H1 (cell line): ENCODE results near the gene C1orf210. TPM values are rescaled to one million over a fixed set of nuclear protein-coding genes. Genes with fewer than 3 reads are reported as not detected.
A peak's percentile ranks its signal among the peaks of the same experiment; 100 is the strongest.

Source experiments
- CTCF ChIA-PET: fragments of 300-600 bp; sonication (Branson Sonifier 250); formaldehyde crosslinking; loops from one replicate; lab custom pipeline; 2021; ENCODE audit not compliant: partially characterized antibody; lab: Charles Lee
- POLR2A ChIA-PET: fragments of 300-600 bp; sonication (Branson Sonifier 250); formaldehyde crosslinking; loops from one replicate; lab custom pipeline; 2021; ENCODE audit warnings: inconsistent platforms; ENCODE audit not compliant: partially characterized antibody; lab: Charles Lee
- DNase-seq, 2 experiments: peaks; one replicate each; pipeline versions ENCODE4 v3.0.0 to v3.0.0-alpha.2; 2010 to 2022; ENCODE audit warnings: low spot score in 2 of 2, low read depth in 1 of 2, mixed read lengths in 1 of 2
- FAIRE-seq: peaks from 2 replicates; lab custom pipeline; 2011; peaks lifted over from hg19 to GRCh38; lab: Jason Lieb, UNC
- H2AFZ ChIP-seq: 2 replicates; pipeline ENCODE4 v1.8.1; 2012; ENCODE audit warnings: low read length, inconsistent platforms
- H2AK5ac ChIP-seq: 2 replicates; pipeline ENCODE4 v1.6.1; 2013; ENCODE audit warnings: low read depth, low read length
- H2BK120ac ChIP-seq: replicated peaks from 2 replicates; pipeline ENCODE3; 2013; ENCODE audit warnings: low read depth, low read length, inconsistent platforms
- H2BK12ac ChIP-seq: 2 replicates; pipeline ENCODE4 v1.6.1; 2013; ENCODE audit warnings: low read depth, low read length
- H2BK15ac ChIP-seq: 2 replicates; pipeline ENCODE4 v1.6.1; 2013; ENCODE audit warnings: low read length
- H2BK20ac ChIP-seq: 2 replicates; pipeline ENCODE4 v1.6.1; 2013; ENCODE audit warnings: low read length
- H2BK5ac ChIP-seq: 2 replicates; pipeline ENCODE4 v1.6.1; 2013; ENCODE audit warnings: low read depth, low read length
- H3K14ac ChIP-seq: 2 replicates; pipeline ENCODE4 v1.6.1; 2013; ENCODE audit warnings: inconsistent platforms; ENCODE audit not compliant: insufficient read length
- H3K18ac ChIP-seq: 2 replicates; pipeline ENCODE4 v1.6.1; 2013; ENCODE audit warnings: low read length; ENCODE audit errors: extremely low read depth
- H3K23ac ChIP-seq: 2 replicates; pipeline ENCODE4 v1.6.1; 2013; ENCODE audit warnings: inconsistent platforms; ENCODE audit not compliant: insufficient read length
- H3K23me2 ChIP-seq: 2 replicates; pipeline ENCODE4 v1.6.1; 2013; ENCODE audit warnings: low read depth, low read length
- H3K27ac ChIP-seq: 2 replicates; pipeline ENCODE4 v1.6.1; 2011; ENCODE audit warnings: low read depth, low read length, inconsistent platforms
- H3K27me3 ChIP-seq, 4 experiments: replicated peaks in 1 of 4; 1 replicate in 1 of 4; 2 replicates in 3 of 4; pipeline versions ENCODE4 v1.6.1 to v1.8.1; 2011 to 2013; ENCODE audit warnings: low read length in 3 of 4, mild to moderate bottlenecking in 3 of 4, inconsistent platforms in 2 of 4, mixed read lengths in 2 of 4, moderate library complexity in 1 of 4; ENCODE audit not compliant: control insufficient read depth in 3 of 4, insufficient read depth in 3 of 4; ENCODE audit errors: extremely low read depth in 1 of 4
- H3K36me3 ChIP-seq, 4 experiments: 2 replicates each; pipeline versions ENCODE4 v1.6.1 to v1.8.1; 2011 to 2013; ENCODE audit warnings: mild to moderate bottlenecking in 4 of 4, low read length in 3 of 4, moderate library complexity in 2 of 4, control low read depth in 1 of 4, inconsistent platforms in 1 of 4; ENCODE audit not compliant: insufficient read depth in 4 of 4, control insufficient read depth in 2 of 4
- H3K4ac ChIP-seq: replicated peaks from 2 replicates; pipeline ENCODE3; 2013; ENCODE audit warnings: low read length, low read depth, mixed read lengths, inconsistent platforms; ENCODE audit not compliant: insufficient read length
- H3K4me1 ChIP-seq, 4 experiments: replicated peaks in 1 of 4; 1 replicate in 1 of 4; 2 replicates in 3 of 4; pipeline versions ENCODE4 v1.6.1 to v1.8.1; 2011 to 2013; ENCODE audit warnings: low read length in 3 of 4, inconsistent platforms in 2 of 4, mixed read lengths in 1 of 4; ENCODE audit not compliant: insufficient read depth in 4 of 4, control insufficient read depth in 3 of 4
- H3K4me2 ChIP-seq, 2 experiments: 2 replicates each; pipeline versions ENCODE4 v1.6.1 to v1.8.1; 2011 to 2013; ENCODE audit warnings: low read depth in 2 of 2, low read length in 2 of 2, control low read depth in 1 of 2, inconsistent platforms in 1 of 2, mild to moderate bottlenecking in 1 of 2; ENCODE audit not compliant: insufficient read depth in 1 of 2
- H3K4me3 ChIP-seq, 4 experiments: fragments of 200-600, 300-600 bp in 1 of 4; sonication (generic), shearing (Covaris generic), sonication (Bioruptor Twin) in 1 of 4; 2 replicates each; pipeline versions ENCODE4 v1.5.1 to v1.8.1; 2011 to 2016; ENCODE audit warnings: low read length in 4 of 4, low read depth in 3 of 4, control low read depth in 2 of 4, inconsistent platforms in 2 of 4, mild to moderate bottlenecking in 2 of 4, mixed read lengths in 1 of 4, moderate library complexity in 1 of 4; ENCODE audit not compliant: insufficient read depth in 2 of 4; ENCODE audit errors: extremely low read depth in 1 of 4
- H3K56ac ChIP-seq: replicated peaks from 2 replicates; pipeline ENCODE3; 2013; ENCODE audit warnings: low read depth, mild to moderate bottlenecking, mixed read lengths, low read length, inconsistent platforms; ENCODE audit not compliant: insufficient read length
- H3K79me1 ChIP-seq: 2 replicates; pipeline ENCODE4 v1.6.1; 2013; ENCODE audit warnings: low read depth, low read length, control low read depth
- H3K79me2 ChIP-seq, 2 experiments: 2 replicates each; pipeline versions ENCODE4 v1.6.1 to v1.8.1; 2012 to 2013; ENCODE audit warnings: low read length in 2 of 2, mild to moderate bottlenecking in 2 of 2, inconsistent platforms in 1 of 2; ENCODE audit not compliant: insufficient read depth in 2 of 2, control insufficient read depth in 1 of 2
- H3K9ac ChIP-seq, 4 experiments: replicated peaks in 1 of 4; 1 replicate in 1 of 4; 2 replicates in 3 of 4; pipeline versions ENCODE4 v1.6.1 to v1.8.1; 2011 to 2013; ENCODE audit warnings: low read depth in 3 of 4, low read length in 3 of 4, control low read depth in 2 of 4, mild to moderate bottlenecking in 2 of 4, moderate library complexity in 2 of 4, inconsistent platforms in 1 of 4; ENCODE audit errors: extremely low read depth in 1 of 4
- H3K9me3 ChIP-seq, 2 experiments: 2 replicates each; pipeline versions ENCODE4 v1.6.1 to v1.8.1; 2012 to 2013; ENCODE audit warnings: mild to moderate bottlenecking in 2 of 2, moderate library complexity in 2 of 2, control low read depth in 1 of 2, inconsistent platforms in 1 of 2, low read depth in 1 of 2, low read length in 1 of 2, mixed read lengths in 1 of 2; ENCODE audit not compliant: insufficient read depth in 2 of 2
- H4K20me1 ChIP-seq, 2 experiments: replicated peaks in 1 of 2; 2 replicates each; pipeline versions ENCODE3 to v1.8.1; 2011 to 2013; ENCODE audit warnings: inconsistent platforms in 2 of 2, low read length in 2 of 2, mild to moderate bottlenecking in 1 of 2; ENCODE audit not compliant: insufficient read depth in 2 of 2, control insufficient read depth in 1 of 2
- H4K5ac ChIP-seq: 2 replicates; pipeline ENCODE4 v1.6.1; 2013; ENCODE audit warnings: low read length, low read depth, mixed read lengths, inconsistent platforms; ENCODE audit not compliant: insufficient read length
- H4K8ac ChIP-seq: 2 replicates; pipeline ENCODE4 v1.8.0; 2013; ENCODE audit warnings: mild to moderate bottlenecking, moderate library complexity, low read length, inconsistent platforms; ENCODE audit not compliant: insufficient read depth; ENCODE audit errors: extremely low read depth
- H4K91ac ChIP-seq: replicated peaks from 2 replicates; pipeline ENCODE3; 2013; ENCODE audit warnings: low read length, mixed read lengths, inconsistent platforms; ENCODE audit not compliant: insufficient read length
- ASH2L ChIP-seq: fragments of 200-600, 300-600 bp; sonication (generic); IDR thresholded peaks from one replicate; pipeline ENCODE4 v1.7.1; 2017; ENCODE audit warnings: low read length
- JUND ChIP-seq: IDR thresholded peaks from 2 replicates; pipeline ENCODE4 v1.6.1; 2011; ENCODE audit warnings: mild to moderate bottlenecking, improper control_type of control experiment, low read length
- KDM1A ChIP-seq: fragments of 200-600, 300-600 bp; sonication (generic); IDR thresholded peaks from 2 replicates; pipeline ENCODE4 v1.7.1; 2016; ENCODE audit warnings: mild to moderate bottlenecking, low read length, borderline replicate concordance
- SRF ChIP-seq: IDR thresholded peaks from 2 replicates; pipeline ENCODE4 v1.6.1; 2011; ENCODE audit warnings: mild to moderate bottlenecking, low read depth, low read length, moderate library complexity
- SUZ12 ChIP-seq: fragments of 200-600 bp; sonication (generic); IDR thresholded peaks from 2 replicates; pipeline ENCODE4 v1.6.1; 2012; ENCODE audit warnings: mild to moderate bottlenecking, inconsistent platforms, low read length, moderate library complexity, mixed read lengths
- TCF12 ChIP-seq: IDR thresholded peaks from 2 replicates; pipeline ENCODE4 v1.6.1; 2011; ENCODE audit warnings: low read depth, mild to moderate bottlenecking, low read length
- WGBS, 2 experiments: shearing (Covaris generic) in 1 of 2; methylation state at CpG; one replicate each; pipeline versions ENCODE4 v1.1.6 to v1.1.7; 2013 to 2015; ENCODE audit warnings: low lambda C conversion rate in 2 of 2, mixed read lengths in 2 of 2, inconsistent platforms in 1 of 2, low coverage in 1 of 2, missing lambda C conversion rate in 1 of 2; ENCODE audit not compliant: insufficient replicate concordance in 2 of 2, insufficient coverage in 1 of 2, insufficient read length in 1 of 2; ENCODE audit errors: extremely low coverage in 1 of 2, missing lambda C conversion rate in 1 of 2; 5-methylcytosine and 5-hydroxymethylcytosine counted together
- polyA plus RNA-seq, 7 experiments: library from polyadenylated mRNA; depleted of rRNA in 3 of 7; stranded (reverse) in 5 of 7; unstranded in 2 of 7; fragments of >200 nt in 5 of 7; fragments of 200-250 nt in 2 of 7; gene quantifications; 1 replicate in 5 of 7; 2 replicates in 1 of 7; 4 replicates in 1 of 7; pipeline versions ENCODE4 v1.2.1 to v1.2.3, GENCODE V29; 2011 to 2013; ENCODE audit warnings: missing spikeins in 2 of 7, mixed read lengths in 2 of 7
- total RNA-seq: library from RNA; stranded (reverse); fragmentation: NEBNext Ultra II Directional; extraction: Animal tissue kit (Norgen Biotek cat#: 25700); gene quantifications from 2 replicates; pipeline ENCODE4 v1.2.1, GENCODE V29; 2021
- TF ChIP-seq, protein P1 (sequence below): IDR thresholded peaks from 2 replicates; pipeline ENCODE4 v1.6.1; 2011; ENCODE audit warnings: low read length, improper control_type of control experiment

The C1orf210 gene
- total and polyA plus RNA-seq, 2 of the 8 experiments (the other 6 are each of a cell fraction or from before 2014, with no cell fraction given) = 12.0 to 27.9 TPM

DNA sequence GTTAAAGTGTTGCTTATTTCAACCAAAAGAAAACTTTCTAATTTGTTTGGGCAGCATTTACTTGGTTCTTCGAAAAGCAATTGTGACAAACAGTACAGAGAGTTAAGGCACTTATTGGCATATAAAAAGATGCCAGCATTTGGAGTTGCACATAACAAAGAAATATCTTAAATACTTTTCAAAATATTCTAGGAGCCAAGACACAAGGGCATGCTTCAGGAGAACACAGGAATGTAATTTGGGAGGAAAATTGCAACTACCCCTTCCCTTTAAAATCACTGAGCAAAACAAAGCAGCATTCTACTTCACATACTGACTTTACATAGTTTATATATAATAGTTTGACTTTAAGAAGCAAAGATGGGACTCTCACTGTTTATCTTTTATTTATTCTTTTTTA, 10.8 kb upstream of the C1orf210 start:
- no peaks in the 10 kb centered on the region for H3K9me3 ChIP-seq
- H2BK15ac ChIP-seq = no peak overlapping the region
- H4K5ac ChIP-seq = peak overlapping the region; percentile 52
- no peak overlapping the region for H3K23ac ChIP-seq
- H2BK20ac ChIP-seq = no peak overlapping the region
- H3K56ac ChIP-seq = no peak overlapping the region
- FAIRE-seq (no peak), DNase-seq (no peak)
- H2BK12ac ChIP-seq = no peak overlapping the region
- no peak overlapping the region for H4K91ac ChIP-seq
- 67% methylated on average over 1 of the region's 1 CpG; no CpG with 5 or more reads in 1 of the 2 experiments for WGBS, 2 experiments
- H3K27me3 ChIP-seq = no peaks in the 10 kb centered on the region
- no peak overlapping the region for H3K14ac ChIP-seq
- no peak overlapping the region for H3K27ac ChIP-seq
- TF ChIP-seq SUZ12 (no peak), TCF12 (no peak), JUND (no peak), KDM1A (no peak), SRF (no peak), ASH2L (no peak)
- TF ChIP-seq, protein P1, sequence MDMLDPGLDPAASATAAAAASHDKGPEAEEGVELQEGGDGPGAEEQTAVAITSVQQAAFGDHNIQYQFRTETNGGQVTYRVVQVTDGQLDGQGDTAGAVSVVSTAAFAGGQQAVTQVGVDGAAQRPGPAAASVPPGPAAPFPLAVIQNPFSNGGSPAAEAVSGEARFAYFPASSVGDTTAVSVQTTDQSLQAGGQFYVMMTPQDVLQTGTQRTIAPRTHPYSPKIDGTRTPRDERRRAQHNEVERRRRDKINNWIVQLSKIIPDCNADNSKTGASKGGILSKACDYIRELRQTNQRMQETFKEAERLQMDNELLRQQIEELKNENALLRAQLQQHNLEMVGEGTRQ = no peak
- H3K4me2 ChIP-seq = no peak overlapping the region
- no peaks in the 10 kb centered on the region for H4K20me1 ChIP-seq
- H2AK5ac ChIP-seq = no peak overlapping the region
- H2AFZ ChIP-seq = no peak overlapping the region
- peak overlapping the region in 1 of 4 experiments; percentile 1; a peak in 1 of 8 replicates for H3K4me3 ChIP-seq
- H3K79me1 ChIP-seq = no peaks in the 10 kb centered on the region
- no peaks in the 10 kb centered on the region for H3K79me2 ChIP-seq
- H3K36me3 ChIP-seq = no peaks in the 10 kb centered on the region
- no peaks in the 10 kb centered on the region; the same call in 1 of the 2 replicates for H3K23me2 ChIP-seq
- peaks cover 1 to 8% (median 6%) of the 10 kb centered on the region in 4 experiments; a peak in 5 of 7 replicates for H3K4me1 ChIP-seq
- ChIA-PET POLR2A (no interaction called here), CTCF (interaction anchor here (0.6 to 3.1 kb wide), 2 partner anchors 11 to 45 kb away, joined by 3 to 26 read pairs; partner anchors contain the start of gene C1orf210)
- no peak overlapping the region for H3K4ac ChIP-seq
- H3K9ac ChIP-seq = no peak overlapping the region
- no peak overlapping the region for H3K18ac ChIP-seq
- no peak overlapping the region for H4K8ac ChIP-seq
- no peak overlapping the region for H2BK5ac ChIP-seq
- H2BK120ac ChIP-seq = no peak overlapping the region
